ENCODE data around the gene LOXL3. TPM values are rescaled to one million over a fixed set of nuclear protein-coding genes. Genes with fewer than 3 reads are reported as not detected.

LOXL3 gene
- total and polyA plus RNA-seq, 2 of the 8 experiments (the other 6 are each of a cell fraction or from before 2014, with no cell fraction given), result 22.4 to 27.2 TPM

- Histone ChIP-seq H3K9me3 (ENCODE audit: insufficient read depth in 2 of 2, low read depth in 1 of 2, low read length in 1 of 2) (no peaks in the 10 kb centered on the region), H2BK12ac (ENCODE audit: low read depth, low read length) (no peak overlapping the region), H3K23me2 (ENCODE audit: low read depth, low read length) (peaks cover 9% of the 10 kb centered on the region; the same call in 1 of the 2 replicates), H3K56ac (replicated peaks; ENCODE audit: insufficient read length, low read depth, low read length) (no peak overlapping the region), H3K14ac (ENCODE audit: insufficient read length) (no peak overlapping the region), H3K27me3 (replicated peaks in 1 of 4; ENCODE audit: control insufficient read depth in 3 of 4, extremely low read depth in 1 of 4, insufficient read depth in 3 of 4, low read length in 3 of 4) (no peaks in the 10 kb centered on the region; a peak in 1 of 7 replicates), H4K91ac (replicated peaks; ENCODE audit: insufficient read length, low read length) (no peak overlapping the region), H2BK20ac (ENCODE audit: low read length) (no peak overlapping the region), H2BK5ac (ENCODE audit: low read depth, low read length) (no peak overlapping the region), H3K79me2 (ENCODE audit: control insufficient read depth in 1 of 2, insufficient read depth in 2 of 2, low read length in 2 of 2) (peaks cover 0 to 18% of the 10 kb centered on the region in 2 experiments; a peak in 2 of 4 replicates), H4K8ac (ENCODE audit: extremely low read depth, insufficient read depth, low read length) (peak overlapping the region; percentile 26; the same call in 1 of the 2 replicates), H3K4me3 (ENCODE audit: extremely low read depth in 1 of 4, insufficient read depth in 2 of 4, low read depth in 3 of 4, low read length in 4 of 4) (peak overlapping the region; percentile 64 to 99 (median 87)), H3K4me1 (replicated peaks in 1 of 4; ENCODE audit: control insufficient read depth in 3 of 4, insufficient read depth in 4 of 4, low read length in 3 of 4) (peaks cover 4 to 13% (median 6%) of the 10 kb centered on the region in 4 experiments; a peak in 6 of 7 replicates), H3K4me2 (ENCODE audit: insufficient read depth in 1 of 2, low read depth in 2 of 2, low read length in 2 of 2) (peak overlapping the region; percentile 84 to 88), H2BK15ac (ENCODE audit: low read length) (no peak overlapping the region), H2AK5ac (ENCODE audit: low read depth, low read length) (no peak overlapping the region), H3K4ac (replicated peaks; ENCODE audit: insufficient read length, low read depth, low read length) (no peak overlapping the region), H2AFZ (ENCODE audit: low read length) (peak overlapping the region; percentile 10; the same call in 1 of the 2 replicates), H3K23ac (ENCODE audit: insufficient read length) (no peak overlapping the region), H3K27ac (ENCODE audit: low read depth, low read length) (no peak overlapping the region), H3K36me3 (ENCODE audit: control insufficient read depth in 2 of 4, insufficient read depth in 4 of 4, low read length in 3 of 4) (peaks cover 6 to 31% (median 25%) of the 10 kb centered on the region in 4 experiments; a peak in 7 of 8 replicates), H3K18ac (ENCODE audit: extremely low read depth, low read length) (peak overlapping the region; percentile 21; the same call in 1 of the 2 replicates), H3K9ac (replicated peaks in 1 of 4; ENCODE audit: extremely low read depth in 1 of 4, low read depth in 3 of 4, low read length in 3 of 4) (peak overlapping the region; percentile 47 to 89 (median 63); a peak in 6 of 7 replicates), H4K20me1 (replicated peaks in 1 of 2; ENCODE audit: control insufficient read depth in 1 of 2, insufficient read depth in 2 of 2, low read length in 2 of 2) (peaks cover 6 to 9% of the 10 kb centered on the region in 2 experiments), H3K79me1 (ENCODE audit: low read depth, low read length) (peaks cover 10% of the 10 kb centered on the region), H2BK120ac (replicated peaks; ENCODE audit: low read depth, low read length) (no peak overlapping the region), H4K5ac (ENCODE audit: insufficient read length, low read depth, low read length) (no peak overlapping the region)
- DNase-seq (ENCODE audit: low read depth in 1 of 2, low spot score in 2 of 2) (no peak), FAIRE-seq (no peak)
- CTCF ChIA-PET (ENCODE audit: partially characterized antibody), result interaction anchor here (0.6 to 7.0 kb wide), 12 partner anchors 8 to 77 kb away, joined by 3 to 53 read pairs (median 3); partner anchors contain the start of genes CCDC142 and TTC31
- 23% methylated on average over 47 of the region's 54 CpGs; no CpG with 5 or more reads in 1 of the 2 experiments for WGBS, 2 experiments (ENCODE audit: extremely low coverage in 1 of 2, insufficient coverage in 1 of 2, insufficient read length in 1 of 2, insufficient replicate concordance in 2 of 2, low coverage in 1 of 2, low lambda C conversion rate in 2 of 2, missing lambda C conversion rate in 1 of 2)
- POLR2A ChIA-PET (ENCODE audit: partially characterized antibody), result interaction anchor here (0.8 to 5.9 kb wide), 21 partner anchors 8 to 90 kb away, joined by 3 to 73 read pairs (median 9); partner anchors contain the start of genes CCDC142, LBX2, LOXL3 and MRPL53
- TF ChIP-seq KDM5A (IDR thresholded peaks at IDR 0.05; ENCODE audit: low read length) (no peak), CHD1 (IDR thresholded peaks at IDR 0.05; ENCODE audit: low read depth, low read length) (no peak), SUZ12 (IDR thresholded peaks at IDR 0.05; ENCODE audit: low read length) (no peak), EGR1 (IDR thresholded peaks at IDR 0.05; ENCODE audit: borderline replicate concordance, low read depth, low read length) (no peak), CEBPB (IDR thresholded peaks at IDR 0.05; ENCODE audit: low read depth, low read length) (no peak), RFX5 (IDR thresholded peaks at IDR 0.05; ENCODE audit: borderline replicate concordance, low read depth, low read length) (no peak), HDAC2 (IDR thresholded peaks at IDR 0.05; ENCODE audit: borderline replicate concordance in 1 of 2, low read depth in 2 of 2, low read length in 2 of 2) (no peak), POLR2AphosphoS5 (IDR thresholded peaks at IDR 0.05; ENCODE audit: low read depth, low read length) (no peak; the same call in none of the 2 replicates), PHF8 (conservative IDR thresholded peaks at IDR 0.05; ENCODE audit: low read depth, low read length) (peak; percentile 38; the same call in 1 of the 2 replicates), SP4 (IDR thresholded peaks at IDR 0.05; ENCODE audit: low read length) (no peak), SP1 (IDR thresholded peaks at IDR 0.05; ENCODE audit: low read depth, low read length) (no peak)
Measured at GRCh38 chr2:74530239-74531187, 23.2 kb downstream of the LOXL3 start.
